PFSK-1 (cell line): ENCODE data around the gene APBA2.

Source experiments
- FOXP2 ChIP-seq: optimal IDR thresholded peaks from 2 replicates; pipeline ENCODE3; 2011; ENCODE audit warnings: borderline replicate concordance, control low read depth, inconsistent platforms; ENCODE audit not compliant: insufficient read depth; ENCODE audit errors: extremely low read length, extremely low read depth
- POLR2AphosphoS5 ChIP-seq: IDR thresholded peaks from 2 replicates; pipeline ENCODE4 v1.6.1; 2012; ENCODE audit warnings: low read depth, mild to moderate bottlenecking, control low read depth, low read length, moderate library complexity
- REST ChIP-seq, 2 experiments: IDR thresholded peaks; 2 replicates each; pipeline versions ENCODE4 v1.6.1 to v1.8.0; 2011 to 2012; ENCODE audit warnings: low read depth in 2 of 2, low read length in 2 of 2, control low read depth in 1 of 2, inconsistent platforms in 1 of 2, mild to moderate bottlenecking in 1 of 2, moderate library complexity in 1 of 2; ENCODE audit not compliant: insufficient read depth in 1 of 2
- SIN3A ChIP-seq: IDR thresholded peaks from 2 replicates; pipeline ENCODE4 v1.6.1; 2012; ENCODE audit warnings: mild to moderate bottlenecking, low read length, moderate library complexity, borderline replicate concordance; ENCODE audit not compliant: insufficient read depth
- TAF1 ChIP-seq: IDR thresholded peaks from 2 replicates; pipeline ENCODE4 v1.6.1; 2012; ENCODE audit warnings: low read length, control low read depth, borderline replicate concordance; ENCODE audit not compliant: insufficient read depth

DNA sequence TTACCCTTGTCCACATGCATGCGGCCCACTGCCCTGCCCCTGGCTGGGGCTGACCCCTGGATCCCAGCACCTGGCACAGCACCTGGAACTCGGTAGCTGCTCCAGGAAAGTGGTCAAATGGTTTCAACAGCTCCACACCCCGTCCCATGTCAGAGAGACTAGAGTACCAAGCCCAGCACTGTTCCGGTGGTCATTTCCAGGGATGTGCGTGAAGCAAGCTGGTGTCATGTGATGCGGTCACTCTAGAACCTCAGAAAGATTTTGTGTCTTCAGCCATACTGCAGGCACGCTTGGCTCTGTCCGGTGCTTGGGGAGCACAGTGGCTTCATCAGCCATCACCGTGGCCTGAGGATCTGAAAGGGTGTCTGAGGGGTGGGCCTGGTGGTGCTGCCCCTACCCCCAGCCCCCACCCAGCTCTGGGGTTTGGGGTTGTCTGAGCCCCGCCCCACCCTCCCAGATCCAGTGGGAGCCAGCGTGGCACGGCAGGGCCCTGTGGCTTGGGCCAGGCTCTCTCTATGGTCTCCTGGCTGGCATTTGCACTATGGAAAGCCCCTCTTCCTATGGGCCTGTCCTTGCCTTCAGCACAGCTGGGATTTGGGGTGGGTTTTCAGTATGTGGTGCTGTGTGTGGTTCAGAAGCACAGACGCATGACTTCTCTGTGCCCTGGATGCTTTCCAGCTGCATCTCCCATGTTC lies 15.3 kb downstream of the APBA2 start:
- TF ChIP-seq SIN3A (no peak), POLR2AphosphoS5 (no peak), TAF1 (no peak), REST (IDR thresholded peaks at IDR 0.05; ENCODE audit: insufficient read depth in 1 of 2, low read depth in 2 of 2, low read length in 2 of 2) (no peak), FOXP2 (no peak)
